SK-N-SH treated with all-trans-retinoic acid at 6 μM for 48 hours (cell line): ENCODE measurements around the gene NXN.

Experiments
- ESRRG ChIP-seq: fragments of 250-450 bp; sonication (Bioruptor Pico); IDR thresholded peaks from 2 replicates; pipeline ENCODE4 v1.6.1; 2021; ENCODE audit warnings: mild to moderate bottlenecking
- PPARA ChIP-seq: fragments of 250-450 bp; sonication (Bioruptor Pico); IDR thresholded peaks from 2 replicates; pipeline ENCODE4 v1.5.0; 2020; ENCODE audit warnings: mild to moderate bottlenecking, borderline replicate concordance
- SNAI2 ChIP-seq: fragments of 250-450 bp; sonication (Bioruptor Pico); IDR thresholded peaks from 2 replicates; pipeline ENCODE4 v1.5.0; 2020; ENCODE audit warnings: mild to moderate bottlenecking, moderate library complexity
- ZFP3 ChIP-seq: fragments of 250-450 bp; sonication (Bioruptor Pico); IDR thresholded peaks from 2 replicates; pipeline ENCODE4 v1.5.0; 2020; ENCODE audit warnings: mild to moderate bottlenecking, moderate library complexity
- ZNF70 ChIP-seq: fragments of 450-650 bp; formaldehyde crosslinking; IDR thresholded peaks from 2 replicates; pipeline ENCODE4 v1.5.0; 2020; ENCODE audit warnings: mild to moderate bottlenecking, moderate library complexity
- TF ChIP-seq, protein P1 (sequence below): fragments of 250-450 bp; sonication (Bioruptor Pico); IDR thresholded peaks from 2 replicates; pipeline ENCODE4 v1.8.0; 2020; ENCODE audit warnings: mild to moderate bottlenecking, moderate library complexity, borderline replicate concordance
- TF ChIP-seq, protein P2 (sequence below): fragments of 250-450 bp; sonication (Bioruptor Pico); IDR thresholded peaks from 2 replicates; pipeline ENCODE4 v1.8.0; 2021; ENCODE audit warnings: low read depth, mild to moderate bottlenecking, moderate library complexity, borderline replicate concordance

DNA sequence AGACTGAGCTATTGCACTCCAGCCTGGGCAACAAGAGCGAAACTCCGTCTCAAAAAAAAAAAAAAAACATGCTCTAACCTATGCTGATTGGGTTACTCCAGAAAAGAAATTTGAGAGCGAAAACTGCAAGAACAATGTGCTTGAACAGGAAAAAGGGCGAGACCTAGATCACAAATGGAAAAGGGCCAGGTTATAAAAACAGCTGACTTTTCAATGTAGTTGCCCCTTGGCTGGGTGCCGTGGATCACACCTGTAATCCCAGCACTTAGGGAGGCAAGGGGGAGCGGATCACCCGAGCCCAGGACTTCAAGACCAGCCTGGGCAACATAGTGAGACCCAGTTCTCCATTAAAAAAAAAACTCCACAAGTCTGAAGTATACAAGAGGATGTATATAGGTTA, 148.6 kb downstream of the NXN start:
- TF ChIP-seq PPARA (CRISPR knock-in tag), result no peak
- no peak for TF ChIP-seq ZNF70 (CRISPR knock-in tag)
- TF ChIP-seq, protein P1, sequence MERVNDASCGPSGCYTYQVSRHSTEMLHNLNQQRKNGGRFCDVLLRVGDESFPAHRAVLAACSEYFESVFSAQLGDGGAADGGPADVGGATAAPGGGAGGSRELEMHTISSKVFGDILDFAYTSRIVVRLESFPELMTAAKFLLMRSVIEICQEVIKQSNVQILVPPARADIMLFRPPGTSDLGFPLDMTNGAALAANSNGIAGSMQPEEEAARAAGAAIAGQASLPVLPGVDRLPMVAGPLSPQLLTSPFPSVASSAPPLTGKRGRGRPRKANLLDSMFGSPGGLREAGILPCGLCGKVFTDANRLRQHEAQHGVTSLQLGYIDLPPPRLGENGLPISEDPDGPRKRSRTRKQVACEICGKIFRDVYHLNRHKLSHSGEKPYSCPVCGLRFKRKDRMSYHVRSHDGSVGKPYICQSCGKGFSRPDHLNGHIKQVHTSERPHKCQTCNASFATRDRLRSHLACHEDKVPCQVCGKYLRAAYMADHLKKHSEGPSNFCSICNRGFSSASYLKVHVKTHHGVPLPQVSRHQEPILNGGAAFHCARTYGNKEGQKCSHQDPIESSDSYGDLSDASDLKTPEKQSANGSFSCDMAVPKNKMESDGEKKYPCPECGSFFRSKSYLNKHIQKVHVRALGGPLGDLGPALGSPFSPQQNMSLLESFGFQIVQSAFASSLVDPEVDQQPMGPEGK, result no peak
- no peak for TF ChIP-seq SNAI2
- no peak for TF ChIP-seq ZFP3 (CRISPR knock-in tag)
- TF ChIP-seq, protein P2, sequence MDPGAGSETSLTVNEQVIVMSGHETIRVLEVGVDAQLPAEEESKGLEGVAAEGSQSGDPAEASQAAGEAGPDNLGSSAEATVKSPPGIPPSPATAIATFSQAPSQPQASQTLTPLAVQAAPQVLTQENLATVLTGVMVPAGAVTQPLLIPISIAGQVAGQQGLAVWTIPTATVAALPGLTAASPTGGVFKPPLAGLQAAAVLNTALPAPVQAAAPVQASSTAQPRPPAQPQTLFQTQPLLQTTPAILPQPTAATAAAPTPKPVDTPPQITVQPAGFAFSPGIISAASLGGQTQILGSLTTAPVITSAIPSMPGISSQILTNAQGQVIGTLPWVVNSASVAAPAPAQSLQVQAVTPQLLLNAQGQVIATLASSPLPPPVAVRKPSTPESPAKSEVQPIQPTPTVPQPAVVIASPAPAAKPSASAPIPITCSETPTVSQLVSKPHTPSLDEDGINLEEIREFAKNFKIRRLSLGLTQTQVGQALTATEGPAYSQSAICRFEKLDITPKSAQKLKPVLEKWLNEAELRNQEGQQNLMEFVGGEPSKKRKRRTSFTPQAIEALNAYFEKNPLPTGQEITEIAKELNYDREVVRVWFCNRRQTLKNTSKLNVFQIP (CRISPR knock-in tag), result no peak
- no peak for TF ChIP-seq ESRRG (CRISPR knock-in tag)
